Transverse colon (tissue), 4 donors: ENCODE results near the gene LAMC2. TPM values are rescaled to one million over a fixed set of nuclear protein-coding genes. Genes with fewer than 3 reads are reported as not detected.

Source experiments
- DNase-seq: peaks from one replicate; pipeline ENCODE4 v3.0.0-alpha.2; 2019
- H3K27ac ChIP-seq, 4 donors: fragments of 200-600 bp; sonication (generic); 2 replicates each; pipeline ENCODE4 v1.5.1; 2016 to 2018; ENCODE audit warnings: inconsistent platforms in 4 of 4
- H3K27me3 ChIP-seq: fragments of 200-600 bp; sonication (generic); 2 replicates; pipeline ENCODE4 v1.5.1; 2017; ENCODE audit warnings: inconsistent platforms
- H3K36me3 ChIP-seq, 4 donors: fragments of 200-600 bp; sonication (generic); 2 replicates each; pipeline ENCODE4 v1.5.1; 2017 to 2019; ENCODE audit warnings: inconsistent platforms in 4 of 4
- H3K4me1 ChIP-seq, 4 donors: fragments of 200-600 bp; sonication (generic); 2 replicates each; pipeline ENCODE4 v1.5.1; 2017 to 2020; ENCODE audit warnings: inconsistent platforms in 4 of 4
- H3K4me3 ChIP-seq, 4 donors: fragments of 200-600 bp; sonication (generic); 1 replicate in 1 of 4; 2 replicates in 3 of 4; pipeline versions ENCODE4 v1.5.1 to v1.6.1; 2017 to 2019; ENCODE audit warnings: inconsistent platforms in 4 of 4
- H3K9me3 ChIP-seq, 2 donors: fragments of 200-600 bp; sonication (generic); 2 replicates each; pipeline ENCODE4 v1.5.1; 2017 to 2019; ENCODE audit warnings: inconsistent platforms in 2 of 2
- EP300 ChIP-seq: sonication (generic); formaldehyde crosslinking; IDR thresholded peaks from one replicate; pipeline ENCODE4 v1.6.1; 2017; ENCODE audit warnings: antibody characterized with exemption, low read depth
- POLR2A ChIP-seq: fragments of 450-650 bp; IDR thresholded peaks from one replicate; pipeline ENCODE4 v1.6.1; 2016; ENCODE audit warnings: antibody characterized with exemption, mild to moderate bottlenecking, moderate library complexity
- POLR2AphosphoS5 ChIP-seq, 3 donors: sonication (generic); formaldehyde crosslinking; IDR thresholded peaks; one replicate each; pipeline ENCODE4 v1.6.1; 2016; ENCODE audit warnings: antibody characterized with exemption in 3 of 3
- WGBS, 2 donors: methylation state at CpG; one replicate each; pipeline ENCODE4 v1.1.5; 2018; ENCODE audit warnings: low coverage in 1 of 2; 5-methylcytosine and 5-hydroxymethylcytosine counted together
- in situ Hi-C, 4 donors: fragments of 200-750 bp; cut with MboI; loops; one replicate each; pipeline versions ENCODE4 v1.15.0 to v1.15.1; 2017; ENCODE audit warnings: low sequenced_read_pairs in 3 of 4, low pct_ligation_motif_present in 1 of 4, low pct_unique_long_range_greater_than_20kb in 1 of 4
- intact Hi-C: fragments of 100-400 bp; cut with DNase I; formaldehyde crosslinking; loops from one replicate; pipeline ENCODE4 v1.15.1; 2023; ENCODE audit warnings: low total_unique reads
- total RNA-seq, 4 donors: library from RNA; depleted of rRNA; stranded (reverse); fragments of >200 nt; gene quantifications; one replicate each; pipeline ENCODE4 v1.1.0, GENCODE V29; 2016
- TF ChIP-seq, protein P1 (sequence below), 5 experiments: fragments of 200-600 bp in 3 of 5; fragments of 450-650 bp in 2 of 5; sonication (generic) in 3 of 5; IDR thresholded peaks; 1 replicate in 2 of 5; 2 replicates in 3 of 5; pipeline ENCODE4 v1.5.1; 2016 to 2017; ENCODE audit warnings: antibody characterized with exemption in 5 of 5, inconsistent platforms in 3 of 5, mild to moderate bottlenecking in 2 of 5, moderate library complexity in 1 of 5

LAMC2 gene
- total RNA-seq = 10 to 100 TPM in 2 of 4 donors, 1 to 10 TPM in 2; 9.7 to 25.9 (median 16.1) TPM

DNA sequence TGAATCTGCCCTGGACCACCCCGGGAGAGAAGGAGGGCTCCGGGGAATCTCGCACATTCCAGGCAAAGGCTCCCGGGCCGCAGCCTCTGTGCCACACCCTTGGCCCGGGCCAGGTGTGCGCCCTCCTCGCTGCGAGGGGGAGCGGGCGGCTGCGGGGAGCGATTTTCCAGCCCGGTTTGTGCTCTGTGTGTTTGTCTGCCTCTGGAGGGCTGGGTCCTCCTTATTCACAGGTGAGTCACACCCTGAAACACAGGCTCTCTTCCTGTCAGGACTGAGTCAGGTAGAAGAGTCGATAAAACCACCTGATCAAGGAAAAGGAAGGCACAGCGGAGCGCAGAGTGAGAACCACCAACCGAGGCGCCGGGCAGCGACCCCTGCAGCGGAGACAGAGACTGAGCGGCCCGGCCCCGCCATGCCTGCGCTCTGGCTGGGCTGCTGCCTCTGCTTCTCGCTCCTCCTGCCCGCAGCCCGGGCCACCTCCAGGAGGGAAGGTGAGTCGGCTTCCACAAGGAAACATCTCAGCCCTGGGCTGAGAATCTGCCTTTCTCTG is at the start of gene LAMC2:
Gene LAMC2 (plus strand): TSS at position 324 of the 550 bp plus-strand sequence. CDS start 89 bp downstream, at position 413.
- in situ Hi-C loops = no loop called here

GRCh38 chr1:183137782-183138181 is 48.3 kb upstream of the LAMC2 start:
- in situ Hi-C loops (no loop called here), intact Hi-C loops (loop anchor here (10.0 kb wide), 1 partner anchor 173 kb away; no protein-coding TSS in a partner anchor)
- TF ChIP-seq EP300 = peak; percentile 29
- peak; percentile 42 to 82 (median 77) for TF ChIP-seq POLR2AphosphoS5 (IDR thresholded peaks at IDR 0.05)
- TF ChIP-seq POLR2A = no peak
- TF ChIP-seq, protein P1, sequence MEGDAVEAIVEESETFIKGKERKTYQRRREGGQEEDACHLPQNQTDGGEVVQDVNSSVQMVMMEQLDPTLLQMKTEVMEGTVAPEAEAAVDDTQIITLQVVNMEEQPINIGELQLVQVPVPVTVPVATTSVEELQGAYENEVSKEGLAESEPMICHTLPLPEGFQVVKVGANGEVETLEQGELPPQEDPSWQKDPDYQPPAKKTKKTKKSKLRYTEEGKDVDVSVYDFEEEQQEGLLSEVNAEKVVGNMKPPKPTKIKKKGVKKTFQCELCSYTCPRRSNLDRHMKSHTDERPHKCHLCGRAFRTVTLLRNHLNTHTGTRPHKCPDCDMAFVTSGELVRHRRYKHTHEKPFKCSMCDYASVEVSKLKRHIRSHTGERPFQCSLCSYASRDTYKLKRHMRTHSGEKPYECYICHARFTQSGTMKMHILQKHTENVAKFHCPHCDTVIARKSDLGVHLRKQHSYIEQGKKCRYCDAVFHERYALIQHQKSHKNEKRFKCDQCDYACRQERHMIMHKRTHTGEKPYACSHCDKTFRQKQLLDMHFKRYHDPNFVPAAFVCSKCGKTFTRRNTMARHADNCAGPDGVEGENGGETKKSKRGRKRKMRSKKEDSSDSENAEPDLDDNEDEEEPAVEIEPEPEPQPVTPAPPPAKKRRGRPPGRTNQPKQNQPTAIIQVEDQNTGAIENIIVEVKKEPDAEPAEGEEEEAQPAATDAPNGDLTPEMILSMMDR (IDR thresholded peaks at IDR 0.05) = no peak
- H3K4me1 ChIP-seq = peaks cover 6 to 34% (median 15%) of the 10 kb centered on the region in 4 donors
- DNase-seq = no peak
- H3K4me3 ChIP-seq = no peak overlapping the region
- no peaks in the 10 kb centered on the region for H3K9me3 ChIP-seq
- peaks cover 0 to 27% (median 6%) of the 10 kb centered on the region in 4 donors for H3K36me3 ChIP-seq
- H3K27ac ChIP-seq = peak overlapping the region; percentile 66 to 80 (median 74)
- no peaks in the 10 kb centered on the region for H3K27me3 ChIP-seq
- 31 to 68% methylated on average over 3 of the region's 3 CpGs for WGBS, 2 donors

More for the DNA sequence above, at the start of gene LAMC2:
- DNase-seq = peak; percentile 77
- peak within 1 kb of the TSS; percentile 71 to 85 (median 80) for H3K27ac ChIP-seq
- WGBS, 2 donors = 16% methylated on average over 24 of the region's 30 CpGs; no CpG with 5 or more reads in 1 of the 2 donors
- H3K36me3 ChIP-seq = no peaks in the 10 kb centered on the region
- intact Hi-C loops = no loop called here
- H3K27me3 ChIP-seq = peaks cover 5% of the 10 kb centered on the region
- H3K4me1 ChIP-seq = peaks cover 0 to 7% (median 4%) of the 10 kb centered on the region in 4 donors
- peak within 1 kb of the TSS in 3 of 4 donors; percentile 30 to 53 (median 38) for H3K4me3 ChIP-seq
- TF ChIP-seq POLR2A (peak; percentile 82), EP300 (no peak), POLR2AphosphoS5 (IDR thresholded peaks at IDR 0.05) (peak; percentile 23 to 83 (median 80))
- TF ChIP-seq, protein P1 (IDR thresholded peaks at IDR 0.05) = peak; percentile 23 to 58 (median 33)
- H3K9me3 ChIP-seq = no peaks in the 10 kb centered on the region

- Histone ChIP-seq H3K27me3 (no peaks in the 10 kb centered on the region), H3K27ac (peak overlapping the region; percentile 66 to 80 (median 74)), H3K4me1 (peaks cover 6 to 34% (median 15%) of the 10 kb centered on the region in 4 donors), H3K36me3 (peaks cover 0 to 26% (median 3%) of the 10 kb centered on the region in 4 donors), H3K9me3 (no peaks in the 10 kb centered on the region), H3K4me3 (no peak overlapping the region)
- intact Hi-C loops (loop anchor here (10.0 kb wide), 1 partner anchor 174 kb away; no protein-coding TSS in a partner anchor), in situ Hi-C loops (no loop called here)
- DNase-seq = no peak
- WGBS, 2 donors = 66 to 70% methylated on average over 4 of the region's 4 CpGs
- no peak for TF ChIP-seq POLR2AphosphoS5 (IDR thresholded peaks at IDR 0.05)
- no peak for TF ChIP-seq POLR2A
- TF ChIP-seq, protein P1 (IDR thresholded peaks at IDR 0.05) = no peak
- no peak for TF ChIP-seq EP300
These were observed 47.8 kb upstream of the LAMC2 start for GRCh38 chr1:183138301-183138700.

DNA sequence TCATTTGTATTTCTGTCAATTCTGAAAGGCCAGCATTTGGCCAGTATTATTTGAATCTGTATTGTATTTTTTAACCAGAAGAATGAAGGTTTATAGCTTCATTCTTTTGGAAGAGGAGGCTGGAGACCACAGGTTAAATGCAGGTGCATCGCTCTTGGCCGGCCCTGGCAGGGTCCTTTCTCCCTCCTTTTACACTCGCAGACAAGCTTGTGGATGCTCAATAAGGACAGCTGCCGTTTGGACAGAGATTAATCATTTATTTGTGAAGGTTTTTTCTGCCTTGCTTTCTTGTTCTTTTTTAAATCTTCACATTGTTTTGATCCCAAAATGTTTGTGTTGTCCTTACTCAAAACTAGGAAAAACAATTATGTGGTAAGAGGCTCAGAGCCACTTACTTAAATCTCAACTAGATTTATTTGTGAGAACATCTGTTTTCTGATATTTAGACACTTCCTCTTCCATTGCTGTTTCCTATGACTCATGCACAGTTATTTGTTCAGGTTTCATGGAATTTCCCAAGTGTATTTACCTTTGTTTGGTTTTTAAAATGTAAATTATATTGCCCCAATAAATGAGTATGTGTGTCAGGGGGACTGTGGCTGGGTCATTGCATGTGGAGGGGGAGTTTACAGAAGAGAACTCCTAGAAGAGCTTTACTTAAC is 46.7 kb upstream of the LAMC2 start:
- Histone ChIP-seq H3K27ac (peak overlapping the region; percentile 66 to 80 (median 74)), H3K9me3 (no peaks in the 10 kb centered on the region), H3K27me3 (no peaks in the 10 kb centered on the region), H3K36me3 (peaks cover 0 to 15% (median 0%) of the 10 kb centered on the region in 4 donors), H3K4me3 (no peak overlapping the region), H3K4me1 (peaks cover 6 to 34% (median 15%) of the 10 kb centered on the region in 4 donors)
- no peak for DNase-seq
- TF ChIP-seq, protein P1 (IDR thresholded peaks at IDR 0.05) = no peak
- peak in 1 of 3 donors; percentile 49 for TF ChIP-seq POLR2AphosphoS5 (IDR thresholded peaks at IDR 0.05)
- in situ Hi-C loops (no loop called here), intact Hi-C loops (loop anchor here (10.0 kb wide), 1 partner anchor 175 kb away; no protein-coding TSS in a partner anchor)
- 44 to 61% methylated on average over 4 of the region's 4 CpGs for WGBS, 2 donors
